HEK293 (cell line): ENCODE data around the gene SH2D7.

Experiments
- CTCF ChIA-PET: fragments of 350-600 bp; formaldehyde crosslinking; extraction: SDS; loops from one replicate; lab custom pipeline; 2021; ENCODE audit warnings: antibody characterized with exemption; lab: Yijun Ruan, JAX
- POLR2A ChIA-PET: fragments of 300-600 bp; formaldehyde crosslinking; extraction: SDS; loops from one replicate; lab custom pipeline; 2020; ENCODE audit warnings: antibody characterized with exemption, inconsistent platforms; lab: Yijun Ruan, JAX
- H3K27ac ChIP-seq: fragments of 200-500 bp; sonication (Bioruptor generic); 2 replicates; pipeline ENCODE4 v1.5.1; 2014; ENCODE audit warnings: low read depth, low read length, control low read depth, inconsistent platforms; ENCODE audit errors: extremely low read depth
- H3K36me3 ChIP-seq, 2 experiments: fragments of 200-500 bp in 1 of 2; sonication (Bioruptor generic) in 1 of 2; 1 replicate in 1 of 2; 2 replicates in 1 of 2; pipeline ENCODE4 v1.5.1; 2014 to 2017; ENCODE audit warnings: inconsistent platforms in 2 of 2, low read length in 2 of 2; ENCODE audit not compliant: control insufficient read depth in 2 of 2, insufficient read depth in 1 of 2
- H3K4me1 ChIP-seq: fragments of 200-500 bp; sonication (Bioruptor generic); 2 replicates; pipeline ENCODE4 v1.5.1; 2014; ENCODE audit warnings: mild to moderate bottlenecking, low read length, inconsistent platforms; ENCODE audit not compliant: control insufficient read depth, insufficient read depth
- H3K4me3 ChIP-seq: 2 replicates; pipeline ENCODE4 v1.5.1; 2011; ENCODE audit warnings: low read depth, mild to moderate bottlenecking, control low read depth, low read length, moderate library complexity
- H3K9me3 ChIP-seq: fragments of 200-500 bp; sonication (Bioruptor generic); 2 replicates; pipeline ENCODE4 v1.5.1; 2014; ENCODE audit warnings: low read depth, low read length, inconsistent platforms; ENCODE audit not compliant: control insufficient read depth, insufficient read depth
- KLF16 ChIP-seq: fragments of 450-650 bp; formaldehyde crosslinking; IDR thresholded peaks from 2 replicates; pipeline ENCODE4 v1.5.1; 2017; ENCODE audit warnings: missing biosample characterization, missing genetic modification characterization
- PRDM10 ChIP-seq: fragments of 450-650 bp; formaldehyde crosslinking; IDR thresholded peaks from 2 replicates; pipeline ENCODE4 v1.5.1; 2016; ENCODE audit warnings: missing biosample characterization, missing genetic modification characterization
- SCRT1 ChIP-seq: fragments of 450-650 bp; formaldehyde crosslinking; IDR thresholded peaks from 2 replicates; pipeline ENCODE4 v1.5.1; 2016; ENCODE audit warnings: missing biosample characterization, missing genetic modification characterization, borderline replicate concordance
- SCRT2 ChIP-seq: fragments of 450-650 bp; formaldehyde crosslinking; IDR thresholded peaks from 2 replicates; pipeline ENCODE4 v1.5.1; 2016; ENCODE audit warnings: missing biosample characterization, missing genetic modification characterization
- YY1 ChIP-seq: fragments of 450-650 bp; formaldehyde crosslinking; IDR thresholded peaks from 2 replicates; pipeline ENCODE4 v1.5.1; 2018; ENCODE audit warnings: missing biosample characterization, missing genetic modification characterization
- ZBTB20 ChIP-seq: fragments of 450-650 bp; formaldehyde crosslinking; IDR thresholded peaks from 2 replicates; pipeline ENCODE4 v1.5.1; 2016; ENCODE audit warnings: missing biosample characterization, missing genetic modification characterization
- ZFP37 ChIP-seq: fragments of 450-650 bp; formaldehyde crosslinking; IDR thresholded peaks from 2 replicates; pipeline ENCODE4 v1.5.1; 2016; ENCODE audit warnings: missing biosample characterization, missing genetic modification characterization
- ZNF121 ChIP-seq: fragments of 450-650 bp; formaldehyde crosslinking; IDR thresholded peaks from 2 replicates; pipeline ENCODE4 v1.5.1; 2016; ENCODE audit warnings: missing biosample characterization, missing genetic modification characterization
- ZNF175 ChIP-seq: fragments of 450-650 bp; formaldehyde crosslinking; IDR thresholded peaks from 2 replicates; pipeline ENCODE4 v1.5.1; 2016; ENCODE audit warnings: missing biosample characterization, missing genetic modification characterization
- ZNF26 ChIP-seq: fragments of 450-650 bp; formaldehyde crosslinking; IDR thresholded peaks from 2 replicates; pipeline ENCODE4 v1.5.1; 2016; ENCODE audit warnings: missing biosample characterization, missing genetic modification characterization
- ZNF274 ChIP-seq, 2 experiments: fragments of 200-500 bp in 1 of 2; fragments of 450-650 bp in 1 of 2; sonication (Bioruptor generic) in 1 of 2; formaldehyde crosslinking in 1 of 2; IDR thresholded peaks; 2 replicates each; pipeline versions ENCODE4 v1.5.1 to v1.6.1; 2014 to 2016; ENCODE audit warnings: borderline replicate concordance in 1 of 2, inconsistent platforms in 1 of 2, low read length in 1 of 2, missing biosample characterization in 1 of 2, missing genetic modification characterization in 1 of 2
- ZNF280D ChIP-seq: fragments of 450-650 bp; formaldehyde crosslinking; IDR thresholded peaks from 2 replicates; pipeline ENCODE4 v1.5.1; 2016; ENCODE audit warnings: missing biosample characterization, missing genetic modification characterization
- ZNF292 ChIP-seq: fragments of 450-650 bp; formaldehyde crosslinking; IDR thresholded peaks from 2 replicates; pipeline ENCODE4 v1.5.1; 2016; ENCODE audit warnings: low read depth, missing biosample characterization, missing genetic modification characterization, borderline replicate concordance
- ZNF324 ChIP-seq: fragments of 450-650 bp; formaldehyde crosslinking; IDR thresholded peaks from 2 replicates; pipeline ENCODE4 v1.5.1; 2016; ENCODE audit warnings: missing biosample characterization, missing genetic modification characterization
- ZNF398 ChIP-seq: fragments of 450-650 bp; formaldehyde crosslinking; IDR thresholded peaks from 2 replicates; pipeline ENCODE4 v1.5.1; 2017; ENCODE audit warnings: missing biosample characterization, missing genetic modification characterization
- ZNF48 ChIP-seq: fragments of 450-650 bp; formaldehyde crosslinking; IDR thresholded peaks from 2 replicates; pipeline ENCODE4 v1.5.1; 2016; ENCODE audit warnings: missing biosample characterization, missing genetic modification characterization
- ZNF521 ChIP-seq: fragments of 450-650 bp; formaldehyde crosslinking; IDR thresholded peaks from 2 replicates; pipeline ENCODE4 v1.5.1; 2017; ENCODE audit warnings: missing biosample characterization, mild to moderate bottlenecking, missing genetic modification characterization
- ZNF555 ChIP-seq: fragments of 450-650 bp; formaldehyde crosslinking; conservative IDR thresholded peaks from 2 replicates; pipeline ENCODE4 v1.5.1; 2017; ENCODE audit warnings: missing biosample characterization, mild to moderate bottlenecking, missing genetic modification characterization, inconsistent platforms
- ZNF600 ChIP-seq: fragments of 450-650 bp; formaldehyde crosslinking; IDR thresholded peaks from 2 replicates; pipeline ENCODE4 v1.5.1; 2016; ENCODE audit warnings: missing biosample characterization, missing genetic modification characterization
- ZNF654 ChIP-seq: fragments of 450-650 bp; formaldehyde crosslinking; IDR thresholded peaks from 2 replicates; pipeline ENCODE4 v1.5.1; 2016; ENCODE audit warnings: low read depth, missing biosample characterization, missing genetic modification characterization
- ZNF768 ChIP-seq: fragments of 450-650 bp; formaldehyde crosslinking; IDR thresholded peaks from 2 replicates; pipeline ENCODE4 v1.5.1; 2018; ENCODE audit warnings: missing biosample characterization, mild to moderate bottlenecking, missing genetic modification characterization

SH2D7 gene

GRCh38 chr15:78129751-78130287, 37.5 kb downstream of the SH2D7 start:
- peaks cover 2% of the 10 kb centered on the region; the same call in 1 of the 2 replicates for H3K4me1 ChIP-seq
- H3K9me3 ChIP-seq, result no peaks in the 10 kb centered on the region
- H3K4me3 ChIP-seq, result no peak overlapping the region
- CTCF ChIA-PET, result interaction anchor here (0.9 to 3.2 kb wide), 10 partner anchors 12 to 170 kb away, joined by 3 to 22 read pairs (median 6); no protein-coding TSS in a partner anchor
- no peak overlapping the region for H3K27ac ChIP-seq
- TF ChIP-seq ZNF48 (tag by site-specific recombination) (no peak), ZNF600 (tag by site-specific recombination) (no peak), ZNF280D (tag by site-specific recombination) (no peak), ZNF274 (IDR thresholded peaks at IDR 0.05; ENCODE audit: low read length) (no peak), ZNF274 (tag by site-specific recombination; IDR thresholded peaks at IDR 0.05; ENCODE audit: borderline replicate concordance) (no peak), ZNF398 (tag by site-specific recombination) (peak; percentile 74), ZFP37 (no peak), ZNF292 (no peak), ZNF555 (no peak), ZNF324 (tag by site-specific recombination) (no peak), ZNF175 (no peak), KLF16 (tag by site-specific recombination) (no peak), ZNF121 (tag by site-specific recombination) (no peak), YY1 (tag by site-specific recombination) (no peak), ZNF654 (tag by site-specific recombination) (no peak), ZNF26 (no peak), PRDM10 (no peak), SCRT2 (tag by site-specific recombination) (peak; percentile 93), ZBTB20 (no peak), ZNF521 (tag by site-specific recombination) (no peak), ZNF768 (tag by site-specific recombination) (no peak), SCRT1 (tag by site-specific recombination) (peak; percentile 88)
- H3K36me3 ChIP-seq, result no peaks in the 10 kb centered on the region
- POLR2A ChIA-PET, result interaction anchor here (2.3 kb wide), 1 partner anchor 20 kb away, joined by 17 read pairs; the partner anchor contains the start of gene IDH3A
